ENCODE data around the gene KLF1.
"Not testable (repeated sequence)": the region's sequence is repeated elsewhere in the genome, so short reads cannot be mapped to it uniquely, and the experiment has no call there.

DNA sequence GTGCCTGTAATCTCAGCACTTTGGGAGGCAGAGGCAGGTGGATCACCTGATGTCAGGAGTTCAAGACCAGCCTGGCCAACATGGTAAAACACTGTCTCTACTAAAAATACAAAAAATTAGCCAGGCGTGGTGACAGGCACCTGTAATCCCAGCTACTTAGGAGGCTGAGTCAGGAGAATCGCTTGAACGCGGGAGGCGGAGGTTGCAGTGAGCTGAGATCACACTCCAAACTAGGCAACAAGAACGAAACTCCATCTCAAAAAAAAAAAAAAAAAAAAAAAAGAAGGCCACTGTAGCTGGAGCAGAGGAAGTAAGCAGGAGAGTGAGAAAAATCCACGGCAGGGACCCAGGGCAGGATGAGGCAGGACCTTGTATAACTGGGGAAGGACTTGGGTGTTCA lies 40.4 kb downstream of the KLF1 start:
- TF ChIP-seq, protein P1, sequence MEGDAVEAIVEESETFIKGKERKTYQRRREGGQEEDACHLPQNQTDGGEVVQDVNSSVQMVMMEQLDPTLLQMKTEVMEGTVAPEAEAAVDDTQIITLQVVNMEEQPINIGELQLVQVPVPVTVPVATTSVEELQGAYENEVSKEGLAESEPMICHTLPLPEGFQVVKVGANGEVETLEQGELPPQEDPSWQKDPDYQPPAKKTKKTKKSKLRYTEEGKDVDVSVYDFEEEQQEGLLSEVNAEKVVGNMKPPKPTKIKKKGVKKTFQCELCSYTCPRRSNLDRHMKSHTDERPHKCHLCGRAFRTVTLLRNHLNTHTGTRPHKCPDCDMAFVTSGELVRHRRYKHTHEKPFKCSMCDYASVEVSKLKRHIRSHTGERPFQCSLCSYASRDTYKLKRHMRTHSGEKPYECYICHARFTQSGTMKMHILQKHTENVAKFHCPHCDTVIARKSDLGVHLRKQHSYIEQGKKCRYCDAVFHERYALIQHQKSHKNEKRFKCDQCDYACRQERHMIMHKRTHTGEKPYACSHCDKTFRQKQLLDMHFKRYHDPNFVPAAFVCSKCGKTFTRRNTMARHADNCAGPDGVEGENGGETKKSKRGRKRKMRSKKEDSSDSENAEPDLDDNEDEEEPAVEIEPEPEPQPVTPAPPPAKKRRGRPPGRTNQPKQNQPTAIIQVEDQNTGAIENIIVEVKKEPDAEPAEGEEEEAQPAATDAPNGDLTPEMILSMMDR (conservative IDR thresholded peaks at IDR 0.05; ENCODE audit: low read depth, low read length) = not testable (repeated sequence)
- TF ChIP-seq EZH2 (IDR thresholded peaks at IDR 0.05; ENCODE audit: borderline replicate concordance, low read depth, low read length, poor library complexity, severe bottlenecking) = not testable (repeated sequence)
